Activated naive CD8-positive, alpha-beta T cell treated with anti-CD3 and anti-CD28 coated beads, Interleukin-2, amount 10 ng/mL, durations not matched to agents 7 days and 5 days (primary cell): ENCODE data around the gene XPC. TPM values are rescaled to one million over a fixed set of nuclear protein-coding genes. Genes with fewer than 3 reads are reported as not detected.
A peak's percentile ranks its signal among the peaks of the same experiment; 100 is the strongest.

Source experiments
- ATAC-seq: fragments of 150-1000 bp; cut with Tn5 transposase; one replicate; pipeline ENCODE4 v1.10.0; 2021; ENCODE audit warnings: low read depth, moderate library complexity
- POLR2A ChIA-PET: fragments of 350-600 bp; sonication (Branson Sonifier 250); formaldehyde crosslinking; loops from one replicate; lab custom pipeline; 2021; ENCODE audit warnings: antibody characterized with exemption; lab: Charles Lee
- DNase-seq: peaks from one replicate; pipeline ENCODE4 v3.0.0; 2021
- H3K27ac Mint-ChIP-seq: one replicate; pipeline ENCODE4 v1.8.0; 2022; ENCODE audit warnings: mild to moderate bottlenecking, mixed read lengths
- H3K27me3 Mint-ChIP-seq: one replicate; pipeline ENCODE4 v1.8.0; 2022; ENCODE audit warnings: mild to moderate bottlenecking, moderate library complexity, mixed read lengths
- H3K36me3 Mint-ChIP-seq: one replicate; pipeline ENCODE4 v1.8.0; 2021; ENCODE audit warnings: mild to moderate bottlenecking, mixed read lengths
- H3K4me1 Mint-ChIP-seq: one replicate; pipeline ENCODE4 v1.8.0; 2021; ENCODE audit warnings: mixed read lengths
- H3K4me3 Mint-ChIP-seq: one replicate; pipeline ENCODE4 v1.8.0; 2022; ENCODE audit warnings: mild to moderate bottlenecking, moderate library complexity, mixed read lengths
- H3K9me3 Mint-ChIP-seq: one replicate; pipeline ENCODE4 v1.8.0; 2021; ENCODE audit warnings: mixed read lengths
- total RNA-seq, 2 experiments: library from RNA; stranded (reverse); gene quantifications; one replicate each; pipeline ENCODE4 v1.2.3, GENCODE V29; 2021

The XPC gene
- total RNA-seq, 2 experiments from 2014 or later, result 53.3 to 56.8 TPM

DNA sequence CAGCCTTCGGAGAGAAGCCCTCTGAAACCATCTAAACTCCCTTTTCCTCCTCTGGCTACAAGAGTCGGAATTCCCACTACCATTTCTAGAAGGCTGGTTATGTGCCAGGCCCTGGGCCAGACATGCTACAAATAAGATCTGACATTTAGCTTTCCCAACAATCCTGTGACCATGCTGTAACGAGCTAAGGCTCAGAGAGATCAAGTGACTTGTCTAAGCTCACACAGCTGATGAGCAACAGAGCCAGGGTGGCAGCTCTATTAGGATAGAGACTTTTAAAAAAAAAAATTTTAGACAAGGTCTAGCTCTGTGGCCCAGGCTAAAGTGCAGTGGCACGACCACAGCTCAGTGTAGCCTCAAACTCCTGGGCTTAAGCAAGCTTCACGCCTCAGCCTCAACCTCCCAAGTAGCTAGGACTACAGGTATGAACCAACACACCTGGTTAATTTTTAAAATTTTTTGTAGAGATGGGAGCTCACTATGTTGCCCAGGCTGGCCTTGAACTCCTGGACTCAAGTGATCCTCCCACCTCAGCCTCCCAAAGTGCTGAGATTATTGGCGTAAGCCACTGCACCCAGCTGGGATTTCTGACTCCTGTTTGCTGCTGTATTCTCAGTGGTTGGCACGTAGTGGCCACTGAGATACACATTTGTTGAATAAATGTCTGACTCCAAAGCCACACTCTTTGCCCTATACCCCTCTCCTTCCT is 34.8 kb upstream of the XPC start:
- no peaks in the 10 kb centered on the region for H3K4me1 Mint-ChIP-seq
- H3K9me3 Mint-ChIP-seq, result no peaks in the 10 kb centered on the region
- H3K36me3 Mint-ChIP-seq, result no peaks in the 10 kb centered on the region
- DNase-seq, result no peak
- H3K27ac Mint-ChIP-seq, result no peak overlapping the region
- peaks cover 2% of the 10 kb centered on the region for H3K27me3 Mint-ChIP-seq
- POLR2A ChIA-PET, result no interaction called here
- H3K4me3 Mint-ChIP-seq, result no peak overlapping the region
- no peak for ATAC-seq

DNA sequence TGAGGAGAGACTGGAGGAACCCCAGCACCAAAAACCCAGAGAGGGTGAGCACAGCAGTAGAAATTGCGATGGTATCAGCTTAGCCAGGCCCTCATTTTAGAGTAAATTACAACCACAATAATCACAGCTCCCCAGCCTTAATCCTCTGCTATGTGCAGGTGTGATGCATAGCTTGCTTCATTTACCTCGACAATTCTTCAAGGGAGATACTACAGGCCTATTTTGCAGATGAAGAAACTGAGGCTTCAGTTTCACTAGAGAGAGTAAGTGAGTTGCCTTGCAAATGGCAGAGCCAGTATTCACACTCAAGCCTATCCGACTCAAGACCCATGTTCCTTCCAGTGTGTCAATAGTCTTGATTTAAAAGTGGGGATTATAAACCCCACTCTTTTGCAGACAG is 33.6 kb upstream of the XPC start:
- POLR2A ChIA-PET, result no interaction called here
- Mint-ChIP-seq H3K36me3 (no peaks in the 10 kb centered on the region), H3K27me3 (peaks cover 2% of the 10 kb centered on the region), H3K27ac (no peak overlapping the region), H3K9me3 (no peaks in the 10 kb centered on the region), H3K4me1 (no peaks in the 10 kb centered on the region), H3K4me3 (no peak overlapping the region)
- ATAC-seq (no peak), DNase-seq (no peak)

DNA sequence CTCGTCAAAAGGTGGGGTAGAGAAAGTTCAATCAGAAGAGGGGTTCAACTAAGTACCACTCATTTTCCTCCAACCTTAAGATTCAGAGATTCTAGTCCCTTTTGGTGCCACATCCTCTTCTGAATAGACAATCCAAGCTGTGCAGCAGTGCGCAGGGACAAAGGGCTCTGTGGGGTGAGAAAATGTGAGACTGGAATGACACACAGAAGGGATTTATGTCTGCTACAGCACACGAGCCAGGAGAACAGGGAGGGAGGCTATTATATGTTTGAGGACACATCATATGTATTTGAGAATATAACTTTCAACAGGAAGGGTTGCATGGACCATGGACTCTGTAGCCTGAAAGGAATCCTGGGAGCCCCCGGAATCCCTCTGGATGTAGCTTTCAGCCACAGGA is 33.2 kb upstream of the XPC start:
- Mint-ChIP-seq H3K9me3 (no peaks in the 10 kb centered on the region), H3K27me3 (peaks cover 2% of the 10 kb centered on the region), H3K27ac (no peak overlapping the region), H3K4me3 (no peak overlapping the region), H3K4me1 (no peaks in the 10 kb centered on the region), H3K36me3 (no peaks in the 10 kb centered on the region)
- DNase-seq (no peak), ATAC-seq (no peak)
- POLR2A ChIA-PET, result no interaction called here

DNA sequence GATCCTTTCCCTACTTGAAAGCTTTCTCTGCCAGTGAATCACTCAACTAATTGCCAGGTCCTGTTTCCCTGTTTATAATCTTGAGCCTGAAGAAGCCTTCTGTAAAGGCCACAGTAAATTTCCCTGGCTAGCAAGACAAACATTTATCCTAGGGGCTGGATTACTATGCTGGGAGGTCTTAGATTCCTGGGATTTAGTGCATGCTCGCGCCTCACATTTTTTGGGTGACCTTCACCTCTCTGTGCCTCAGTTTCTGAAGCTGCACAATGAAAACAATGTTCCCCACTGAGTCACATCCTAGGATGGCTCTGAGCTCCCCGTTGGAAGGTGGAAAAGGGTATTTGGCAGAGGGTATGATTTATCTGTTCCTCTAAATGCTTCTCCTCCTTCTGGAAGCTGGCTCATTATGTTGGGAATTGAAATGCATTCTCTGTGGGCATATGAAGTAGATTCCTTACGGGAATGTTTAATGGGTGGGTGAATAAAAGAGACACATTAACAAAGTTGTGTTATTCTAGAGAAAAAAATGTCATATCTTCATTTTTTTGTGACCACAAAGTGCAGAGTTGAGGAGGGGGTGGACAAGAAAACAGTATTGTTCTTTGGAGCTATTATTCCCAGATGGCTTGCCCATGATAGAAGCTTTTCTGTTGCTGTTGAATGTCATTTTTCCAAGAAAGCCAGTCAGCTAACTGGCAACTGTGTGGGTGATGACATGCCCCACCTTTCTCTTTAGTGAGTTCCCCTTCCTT is 32.6 kb upstream of the XPC start:
- ATAC-seq, result no peak
- POLR2A ChIA-PET, result no interaction called here
- peaks cover 2% of the 10 kb centered on the region for H3K27me3 Mint-ChIP-seq

DNA sequence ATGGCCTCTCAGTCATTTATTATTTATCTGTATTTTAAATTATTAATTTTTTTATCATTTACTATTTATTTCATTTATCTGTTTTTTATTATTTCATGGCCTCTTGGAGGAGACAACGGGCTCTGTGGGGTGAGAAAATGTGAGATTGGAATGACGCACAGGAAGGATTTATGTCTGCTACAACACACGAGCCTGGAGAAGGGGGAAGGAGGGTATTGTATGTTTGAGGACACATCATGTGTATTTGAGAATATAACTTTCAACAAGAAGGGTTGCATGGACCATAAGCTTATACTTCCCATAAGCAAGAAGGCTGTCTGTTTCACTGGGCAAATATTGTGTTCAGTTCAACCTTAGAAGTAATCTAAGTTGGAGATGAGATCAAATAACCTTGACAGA is 31.9 kb upstream of the XPC start:
- Mint-ChIP-seq H3K4me3 (no peak overlapping the region), H3K27ac (no peak overlapping the region), H3K4me1 (no peaks in the 10 kb centered on the region), H3K27me3 (peaks cover 2% of the 10 kb centered on the region), H3K9me3 (no peaks in the 10 kb centered on the region), H3K36me3 (no peaks in the 10 kb centered on the region)
- POLR2A ChIA-PET, result no interaction called here
- ATAC-seq (no peak), DNase-seq (no peak)

More for the DNA sequence above, 32.6 kb upstream of the XPC start:
- Mint-ChIP-seq H3K4me3 (no peak overlapping the region), H3K27ac (no peak overlapping the region), H3K36me3 (no peaks in the 10 kb centered on the region), H3K9me3 (no peaks in the 10 kb centered on the region), H3K4me1 (no peaks in the 10 kb centered on the region)
- DNase-seq, result no peak

DNA sequence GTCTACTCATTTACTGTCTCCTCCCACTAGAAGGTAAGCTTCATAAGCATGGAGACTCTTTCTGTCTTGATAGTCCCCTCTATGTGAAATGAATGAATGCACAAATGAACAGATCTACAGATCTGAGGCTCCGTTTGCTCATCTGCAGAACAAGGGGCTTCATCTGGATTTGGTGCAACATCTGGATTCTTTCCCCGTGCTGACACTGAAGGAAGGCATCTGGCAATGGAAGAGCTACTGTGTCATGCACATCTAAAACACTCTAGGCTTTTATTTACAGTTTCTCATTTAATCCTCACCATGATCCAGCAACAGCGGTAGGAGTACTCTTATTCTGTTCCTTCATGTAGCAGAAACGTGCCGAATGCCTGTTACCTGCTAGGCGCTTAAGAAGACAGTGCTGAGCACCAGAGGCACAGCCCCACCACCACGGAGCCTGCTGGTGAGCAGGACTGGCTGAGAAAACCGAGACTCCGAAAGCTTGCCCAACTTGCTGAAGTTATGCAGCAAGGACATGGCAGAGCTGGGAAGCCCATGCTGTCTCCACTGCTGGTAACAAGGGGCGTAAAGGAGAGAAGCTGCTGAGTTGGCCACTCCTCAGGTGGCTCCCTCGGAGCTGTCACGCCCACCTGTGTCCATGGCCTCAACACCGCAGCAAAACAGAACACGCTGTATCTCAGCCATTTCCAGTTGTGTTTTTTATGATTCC is 31.3 kb upstream of the XPC start:
- DNase-seq (no peak), ATAC-seq (no peak)
- Mint-ChIP-seq H3K9me3 (no peaks in the 10 kb centered on the region), H3K27me3 (peaks cover 2% of the 10 kb centered on the region), H3K36me3 (no peaks in the 10 kb centered on the region), H3K4me1 (no peaks in the 10 kb centered on the region), H3K4me3 (no peak overlapping the region), H3K27ac (no peak overlapping the region)
- POLR2A ChIA-PET, result no interaction called here

DNA sequence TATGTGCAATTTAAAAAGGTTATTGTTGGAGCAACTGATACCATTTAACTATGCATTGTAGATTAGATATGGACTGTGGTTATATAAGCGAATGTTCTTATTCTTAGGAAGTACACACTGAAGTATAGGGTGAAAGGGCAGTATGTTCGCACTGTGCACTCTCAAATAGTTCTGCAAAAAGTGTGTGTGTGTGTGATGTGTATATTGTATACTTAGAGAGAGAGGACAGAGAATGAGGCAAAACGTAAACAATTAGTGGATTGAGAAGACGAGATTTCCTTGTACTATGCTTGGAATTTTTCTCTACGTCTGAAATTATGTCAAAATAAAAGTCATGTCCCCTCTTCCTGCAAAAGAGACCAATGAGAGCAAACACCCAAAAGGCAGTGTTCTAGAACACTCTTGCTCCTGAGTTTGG is 30.6 kb upstream of the XPC start:
- H3K9me3 Mint-ChIP-seq, result no peaks in the 10 kb centered on the region
- H3K36me3 Mint-ChIP-seq, result no peaks in the 10 kb centered on the region
- no peaks in the 10 kb centered on the region for H3K4me1 Mint-ChIP-seq
- no peak for ATAC-seq
- H3K4me3 Mint-ChIP-seq, result no peak overlapping the region
- peaks cover 2% of the 10 kb centered on the region for H3K27me3 Mint-ChIP-seq
- POLR2A ChIA-PET, result no interaction called here
- no peak for DNase-seq
- no peak overlapping the region for H3K27ac Mint-ChIP-seq

DNA sequence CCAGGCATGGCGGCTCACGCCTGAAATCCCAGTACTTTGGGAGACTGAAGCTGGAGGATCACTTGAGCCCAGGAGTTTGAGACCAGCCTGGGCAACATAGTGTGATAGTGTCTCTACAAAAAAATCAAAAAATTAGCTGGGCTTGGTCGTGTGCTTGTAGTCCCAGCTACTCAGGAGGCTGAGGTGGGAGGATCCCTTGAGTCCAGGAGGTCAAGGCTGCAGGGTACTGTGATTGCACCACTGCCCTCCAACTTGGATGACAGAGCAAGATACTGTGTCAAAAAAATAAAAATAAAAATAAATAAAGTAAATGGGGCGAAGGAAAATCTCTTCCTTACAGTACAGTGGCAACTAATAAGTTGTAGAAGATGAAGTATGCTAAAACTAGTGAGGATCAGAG is 29.8 kb upstream of the XPC start:
- no peaks in the 10 kb centered on the region for H3K36me3 Mint-ChIP-seq
- H3K4me1 Mint-ChIP-seq, result peaks cover 4% of the 10 kb centered on the region
- POLR2A ChIA-PET, result no interaction called here
- no peaks in the 10 kb centered on the region for H3K27me3 Mint-ChIP-seq
- H3K9me3 Mint-ChIP-seq, result no peaks in the 10 kb centered on the region
- ATAC-seq, result no peak
- H3K27ac Mint-ChIP-seq, result no peak overlapping the region
- no peak for DNase-seq
- no peak overlapping the region for H3K4me3 Mint-ChIP-seq

DNA sequence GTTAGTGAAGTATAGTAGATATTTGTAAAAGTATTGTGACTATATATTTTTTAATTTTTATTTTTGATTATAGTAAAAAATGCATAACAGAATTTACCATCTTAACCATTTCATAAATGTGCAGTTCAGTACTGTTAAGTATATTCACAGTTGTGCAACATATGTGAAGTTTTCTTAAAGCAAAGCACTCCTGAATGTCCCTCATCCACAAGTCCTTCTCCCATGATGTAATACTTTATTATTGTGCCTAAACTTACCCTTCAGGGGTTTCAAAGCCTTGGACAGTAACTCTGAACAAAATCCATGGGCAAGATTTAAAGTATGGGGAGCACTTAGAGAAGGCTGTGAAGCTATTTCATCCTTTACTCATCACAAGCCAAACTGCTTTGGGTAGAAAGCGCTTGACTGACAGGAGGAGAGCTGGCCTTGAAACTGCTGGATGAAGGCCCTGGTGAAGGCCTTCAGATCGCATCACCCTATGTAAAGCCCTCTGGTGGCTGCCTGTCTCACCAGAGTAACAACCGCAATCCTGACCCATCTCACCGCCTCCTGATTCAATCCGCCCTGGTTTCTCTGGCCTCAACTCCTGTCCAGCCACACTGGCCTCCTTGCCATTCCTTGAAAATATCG is 28.3 kb upstream of the XPC start:
- Mint-ChIP-seq H3K27me3 (no peaks in the 10 kb centered on the region), H3K4me3 (no peak overlapping the region), H3K4me1 (peaks cover 4% of the 10 kb centered on the region), H3K9me3 (no peaks in the 10 kb centered on the region), H3K36me3 (no peaks in the 10 kb centered on the region), H3K27ac (no peak overlapping the region)
- DNase-seq, result no peak
- POLR2A ChIA-PET, result no interaction called here
- no peak for ATAC-seq

DNA sequence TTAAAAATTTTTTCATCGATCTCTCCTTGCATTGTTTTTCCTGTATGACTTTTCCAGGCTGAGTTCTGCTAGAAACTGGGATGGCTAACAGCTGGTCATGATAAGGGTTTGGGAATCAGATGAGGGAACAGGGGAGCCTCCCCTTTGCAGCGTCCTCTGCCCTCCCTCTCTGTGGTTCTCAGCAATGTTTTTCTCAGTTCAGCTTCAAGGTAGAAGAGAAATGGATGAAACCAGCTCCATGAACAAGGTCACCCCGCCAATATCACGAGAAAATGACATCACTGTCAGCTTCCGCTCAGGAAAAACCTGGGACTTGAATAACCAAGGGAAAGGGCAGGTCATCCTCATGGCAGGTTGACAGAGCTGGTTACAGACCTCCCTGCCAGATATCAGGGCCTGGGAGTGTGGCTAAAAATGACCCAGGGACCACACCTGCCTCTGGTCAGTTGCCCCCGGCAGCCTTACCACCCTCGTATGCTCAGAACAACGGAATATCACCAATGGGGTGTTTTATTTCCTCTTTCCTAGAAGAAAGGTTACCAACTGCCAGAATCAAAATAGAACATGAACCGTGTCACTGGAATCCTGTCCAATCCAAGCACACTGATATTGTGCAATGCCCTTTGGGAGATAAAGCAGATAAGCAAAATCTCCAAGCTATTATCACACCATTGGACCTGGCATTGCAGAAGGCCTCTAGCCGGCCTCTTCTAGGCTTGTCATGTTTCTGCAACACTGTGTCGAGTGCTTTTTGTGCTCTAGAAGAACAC is 26.3 kb upstream of the XPC start:
- H3K9me3 Mint-ChIP-seq, result no peaks in the 10 kb centered on the region
- POLR2A ChIA-PET, result no interaction called here
- no peak for DNase-seq
- no peak overlapping the region for H3K27ac Mint-ChIP-seq
- no peak for ATAC-seq
- H3K4me1 Mint-ChIP-seq, result peaks cover 4% of the 10 kb centered on the region
- peaks cover 1% of the 10 kb centered on the region for H3K36me3 Mint-ChIP-seq
- H3K4me3 Mint-ChIP-seq, result no peak overlapping the region
- H3K27me3 Mint-ChIP-seq, result no peaks in the 10 kb centered on the region

DNA sequence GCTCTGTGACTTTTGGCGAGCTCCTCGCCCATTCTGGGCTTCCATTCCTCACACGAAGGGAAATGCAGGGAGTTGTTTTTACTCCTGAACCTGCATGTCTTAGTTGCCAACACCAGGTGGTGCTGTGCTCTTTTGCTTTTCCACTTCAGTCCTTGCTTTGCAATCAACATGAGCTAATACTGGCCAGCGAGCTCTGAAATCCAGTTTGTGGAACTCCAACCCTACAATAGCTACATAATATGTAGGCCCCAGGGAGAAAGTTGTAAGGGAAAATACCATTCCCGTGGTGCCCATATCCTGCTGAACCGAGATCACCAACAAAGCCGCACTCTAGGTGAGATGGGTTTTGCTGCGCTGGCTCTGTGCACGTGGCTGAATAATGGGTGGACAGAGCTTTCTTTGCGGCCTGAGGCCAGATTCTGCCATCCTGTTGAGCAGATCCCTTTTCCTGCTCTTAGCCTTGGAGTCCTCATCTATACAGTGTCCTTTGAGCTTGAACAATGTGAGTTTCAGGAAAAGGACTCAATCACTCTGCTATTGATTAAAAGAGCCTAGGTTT is 25.2 kb upstream of the XPC start:
- Mint-ChIP-seq H3K4me1 (peaks cover 4% of the 10 kb centered on the region), H3K27me3 (no peaks in the 10 kb centered on the region), H3K36me3 (peaks cover 5% of the 10 kb centered on the region), H3K4me3 (no peak overlapping the region), H3K9me3 (no peaks in the 10 kb centered on the region), H3K27ac (peak overlapping the region; percentile 32)
- POLR2A ChIA-PET, result no interaction called here
- ATAC-seq (peak; percentile 45), DNase-seq (no peak)

DNA sequence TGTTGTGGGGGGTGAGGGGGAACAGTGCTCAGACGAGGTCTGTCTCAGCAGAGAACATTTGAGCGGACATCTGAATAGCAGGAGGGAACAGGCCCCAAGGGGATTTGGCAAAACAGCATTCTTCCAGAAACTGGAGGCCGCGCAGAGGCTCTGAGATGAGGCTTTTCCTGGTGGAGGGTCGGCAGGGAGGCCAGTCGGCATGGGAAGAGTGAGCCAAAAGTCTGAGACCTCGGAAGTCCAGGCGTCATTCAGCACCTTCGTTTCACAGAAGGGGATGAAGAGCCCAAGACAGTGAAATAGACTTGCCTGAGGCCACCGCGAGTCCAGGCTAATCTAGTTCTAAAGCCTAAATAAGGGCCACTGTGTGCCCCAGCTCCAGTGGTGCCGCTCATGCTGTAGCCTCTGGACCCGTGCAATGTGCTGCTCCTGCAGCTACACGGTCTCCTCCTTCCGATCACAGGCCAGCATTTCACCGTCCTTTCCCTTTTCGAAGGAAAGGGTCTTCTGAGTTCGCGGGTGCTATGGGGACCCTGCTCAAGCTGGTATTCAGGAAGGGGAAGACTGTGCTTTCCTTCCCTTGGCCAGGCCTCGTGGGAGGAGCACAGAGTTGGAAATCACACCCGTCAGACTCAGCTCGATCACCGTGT is 24.6 kb upstream of the XPC start:
- no peaks in the 10 kb centered on the region for H3K9me3 Mint-ChIP-seq
- DNase-seq, result no peak
- peak overlapping the region; percentile 32 for H3K27ac Mint-ChIP-seq
- POLR2A ChIA-PET, result no interaction called here
- peaks cover 4% of the 10 kb centered on the region for H3K4me1 Mint-ChIP-seq
- H3K4me3 Mint-ChIP-seq, result no peak overlapping the region
- peaks cover 5% of the 10 kb centered on the region for H3K36me3 Mint-ChIP-seq
- no peaks in the 10 kb centered on the region for H3K27me3 Mint-ChIP-seq
- no peak for ATAC-seq
